GM21381 (cell line): Measurements from ENCODE around the gene TSPAN3.
A peak's percentile ranks its signal among the peaks of the same experiment; 100 is the strongest.

Experiments used
- ATAC-seq: cut with Tn5 transposase; IDR thresholded peaks from one replicate; pipeline ENCODE4 v1.9.1; 2021; ENCODE audit warnings: mild to moderate bottlenecking, moderate library complexity; ENCODE audit not compliant: unreplicated experiment

The TSPAN3 gene

DNA sequence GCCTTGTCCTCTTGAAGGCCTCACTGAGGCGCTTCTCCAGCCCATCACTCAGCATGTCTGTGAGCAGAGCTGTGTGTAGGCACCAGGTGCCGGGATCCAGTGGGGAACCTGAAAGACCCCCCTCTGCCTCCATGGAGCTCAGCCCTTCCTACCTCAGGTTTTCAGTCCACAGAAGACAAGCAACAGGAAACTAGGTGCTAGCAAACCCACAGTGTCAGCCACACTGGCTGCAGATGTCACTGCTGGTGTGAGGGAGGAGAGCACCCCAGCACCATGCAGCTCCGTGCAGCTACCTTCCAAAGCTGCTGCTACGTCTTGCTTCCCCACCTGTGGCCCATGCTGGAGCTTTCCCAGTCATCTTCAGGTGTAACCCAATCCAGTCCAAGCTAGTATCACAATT, 58.0 kb downstream of the TSPAN3 start:
- ATAC-seq, result no peak

DNA sequence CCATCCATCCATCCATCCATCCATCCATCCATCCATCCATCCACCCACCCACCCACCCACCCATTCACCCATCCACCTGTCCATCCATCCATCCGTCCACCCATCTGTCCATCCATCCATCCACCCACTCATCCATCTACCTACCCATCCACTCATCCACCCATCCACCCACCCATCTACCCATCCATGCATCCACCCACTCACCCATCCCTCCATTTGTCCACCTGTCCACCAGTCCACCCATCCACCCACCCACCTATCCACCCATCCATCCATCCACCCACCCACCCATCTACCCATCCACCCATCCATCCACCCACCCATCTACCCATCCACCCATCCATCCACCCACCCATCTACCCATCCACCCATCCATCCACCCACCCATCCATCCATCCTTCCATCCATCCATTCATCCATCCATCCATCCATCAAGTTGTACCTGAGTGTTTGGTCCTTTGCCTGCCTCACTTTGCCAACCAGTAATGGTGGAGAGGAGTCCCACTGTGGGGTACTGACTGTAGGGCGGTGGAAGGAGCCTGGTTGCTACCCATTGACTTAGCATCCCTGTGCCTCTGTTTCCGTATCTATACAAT, 58.7 kb downstream of the TSPAN3 start:
- no peak for ATAC-seq

DNA sequence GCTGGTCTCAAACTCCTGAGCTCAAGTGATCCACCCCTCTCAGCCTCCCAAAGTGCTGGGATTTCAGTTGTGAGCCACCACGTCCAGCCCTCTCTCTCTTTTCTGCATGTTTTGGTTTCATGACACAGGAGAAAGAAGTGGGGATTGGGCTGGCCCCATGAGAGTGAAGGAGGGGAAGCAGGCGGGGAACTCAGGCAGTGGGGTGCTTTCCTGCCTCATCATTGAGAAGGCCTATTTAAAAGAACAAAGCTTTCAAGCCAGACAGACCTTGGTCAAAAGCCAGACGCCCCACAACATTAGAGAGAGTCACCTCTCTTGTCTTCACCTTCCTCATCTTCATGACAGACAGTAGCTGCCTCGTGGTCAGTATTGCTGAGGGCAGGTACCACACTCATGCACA, 60.1 kb downstream of the TSPAN3 start:
- no peak for ATAC-seq

DNA sequence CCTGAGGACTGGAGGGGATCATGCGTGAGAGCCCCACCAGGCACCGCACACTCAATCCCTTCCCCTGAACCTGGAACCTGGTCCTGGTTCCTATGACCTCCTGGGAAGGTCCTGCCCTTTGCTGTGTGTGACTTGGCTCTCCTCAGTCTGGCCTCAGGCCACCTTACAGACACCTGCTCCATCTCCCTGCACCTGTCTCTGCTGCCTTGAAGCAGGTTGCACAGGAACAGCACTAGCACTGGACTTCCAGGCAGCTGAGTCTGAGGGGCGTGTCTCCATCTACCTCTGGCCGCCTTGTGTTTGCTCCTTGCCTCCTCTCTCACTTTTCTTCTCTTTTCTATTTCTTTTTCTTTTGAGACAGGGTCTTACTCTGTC, 60.6 kb downstream of the TSPAN3 start:
- ATAC-seq, result no peak

DNA sequence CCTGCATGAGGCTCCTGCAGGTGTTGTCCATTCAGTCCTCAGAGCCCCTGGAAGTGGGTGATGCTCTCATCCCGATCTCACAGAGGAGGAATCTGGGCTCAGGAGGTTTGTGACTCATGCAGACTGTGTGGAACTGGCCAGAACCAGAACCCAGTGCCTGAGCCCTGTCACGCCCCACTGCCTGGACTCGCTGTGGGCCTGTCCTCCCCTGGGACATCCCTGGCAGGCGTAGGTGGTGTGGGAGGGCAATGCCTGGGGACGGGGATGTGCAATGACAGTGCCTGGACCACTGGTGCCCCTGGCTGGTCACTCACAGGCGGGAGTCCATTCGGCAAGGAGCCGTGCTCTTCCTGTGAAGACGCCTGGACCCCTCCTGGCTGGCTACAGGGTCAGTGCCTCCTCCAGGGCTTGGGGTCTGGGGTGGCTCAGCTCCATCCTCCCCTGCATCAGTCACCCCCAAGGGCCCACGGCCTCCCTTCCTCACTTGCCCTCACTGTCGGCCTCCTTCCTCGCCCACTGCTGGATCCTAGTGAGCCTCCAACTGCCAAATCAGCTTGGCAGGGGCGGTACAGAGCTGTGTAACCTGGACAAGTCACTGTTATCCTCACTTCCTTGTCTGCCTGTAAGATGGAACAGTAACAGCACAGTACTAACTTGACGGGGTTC, 61.1 kb downstream of the TSPAN3 start:
- no peak for ATAC-seq

DNA sequence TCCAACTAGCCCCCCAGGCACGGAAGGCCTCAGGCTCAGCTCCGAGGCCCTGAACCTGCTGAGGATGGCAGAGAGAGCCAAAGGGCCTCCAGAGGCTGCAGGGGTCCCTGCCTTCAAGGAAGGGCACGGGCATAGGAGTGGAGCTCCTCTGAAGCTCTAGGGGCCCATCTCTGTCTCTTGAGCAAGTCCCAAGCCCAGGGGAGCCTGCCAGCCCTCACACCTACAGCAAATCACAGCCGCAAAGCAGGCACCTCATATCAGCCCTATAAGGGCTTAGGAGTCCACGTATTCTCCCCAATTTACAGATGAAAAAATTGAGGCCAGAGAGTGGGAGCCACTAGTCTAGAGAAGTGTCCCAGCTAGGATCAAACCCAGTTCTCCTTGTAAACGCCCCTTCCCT, 61.7 kb downstream of the TSPAN3 start:
- ATAC-seq, result no peak

- ATAC-seq, result no peak
Observed at GRCh38 chr15:77004189-77004588, 66.7 kb downstream of the TSPAN3 start.

DNA sequence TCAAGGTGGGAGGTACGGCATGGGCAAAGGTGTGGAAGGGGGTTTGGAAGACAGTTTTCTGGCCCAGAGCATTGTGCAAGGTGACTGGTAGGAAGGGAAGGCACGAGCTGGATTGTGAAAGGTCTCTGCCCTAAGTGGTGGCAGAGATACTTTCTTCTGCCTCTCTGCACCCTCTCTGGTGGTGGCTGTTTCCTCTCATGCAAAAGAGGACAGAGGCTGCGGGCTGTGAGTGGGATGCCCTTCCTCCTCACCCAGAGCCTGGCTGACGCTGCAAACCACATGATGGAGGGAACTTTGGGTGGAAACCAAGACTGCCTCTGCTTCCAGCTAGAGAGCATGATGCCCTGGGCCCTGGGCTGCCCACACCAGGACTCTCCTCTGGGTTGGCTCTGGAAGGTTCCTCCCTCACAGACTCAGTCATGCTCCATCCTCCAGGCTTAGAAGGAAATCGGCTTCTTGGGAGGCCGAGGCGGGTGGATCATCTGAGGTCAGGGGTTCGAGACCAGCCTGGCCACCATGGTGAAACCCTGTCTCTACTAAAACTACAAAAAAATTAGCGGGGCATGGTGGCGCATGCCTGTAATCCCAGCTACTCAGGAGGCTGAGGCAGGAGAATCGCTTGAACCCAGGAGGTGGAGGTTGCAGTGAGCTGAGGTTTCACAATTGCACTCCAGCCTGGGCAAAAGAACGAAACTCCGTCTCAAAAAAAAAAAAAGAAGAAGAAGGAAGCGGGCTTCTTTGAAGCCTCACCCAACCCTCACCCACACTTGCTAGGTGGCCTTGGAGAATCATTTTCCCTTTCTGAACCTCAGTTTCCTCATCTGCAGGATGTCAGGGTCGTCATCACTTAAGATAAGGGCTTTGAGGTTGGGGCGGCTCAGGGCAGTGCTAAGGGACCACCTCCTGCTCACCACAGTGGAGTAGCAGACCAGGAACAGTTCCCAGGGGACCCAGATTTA, 67.7 kb downstream of the TSPAN3 start:
- peak; percentile 72 for ATAC-seq

- peak; percentile 26 for ATAC-seq
Observed at GRCh38 chr15:77002436-77002835, 68.5 kb downstream of the TSPAN3 start.

- no peak for ATAC-seq
Observed at GRCh38 chr15:77001966-77002365, 68.9 kb downstream of the TSPAN3 start.

- ATAC-seq, result no peak
Observed at GRCh38 chr15:77001351-77001750, 69.6 kb downstream of the TSPAN3 start.

- ATAC-seq, result no peak
Observed at GRCh38 chr15:76999996-77000395, 70.9 kb downstream of the TSPAN3 start.

DNA sequence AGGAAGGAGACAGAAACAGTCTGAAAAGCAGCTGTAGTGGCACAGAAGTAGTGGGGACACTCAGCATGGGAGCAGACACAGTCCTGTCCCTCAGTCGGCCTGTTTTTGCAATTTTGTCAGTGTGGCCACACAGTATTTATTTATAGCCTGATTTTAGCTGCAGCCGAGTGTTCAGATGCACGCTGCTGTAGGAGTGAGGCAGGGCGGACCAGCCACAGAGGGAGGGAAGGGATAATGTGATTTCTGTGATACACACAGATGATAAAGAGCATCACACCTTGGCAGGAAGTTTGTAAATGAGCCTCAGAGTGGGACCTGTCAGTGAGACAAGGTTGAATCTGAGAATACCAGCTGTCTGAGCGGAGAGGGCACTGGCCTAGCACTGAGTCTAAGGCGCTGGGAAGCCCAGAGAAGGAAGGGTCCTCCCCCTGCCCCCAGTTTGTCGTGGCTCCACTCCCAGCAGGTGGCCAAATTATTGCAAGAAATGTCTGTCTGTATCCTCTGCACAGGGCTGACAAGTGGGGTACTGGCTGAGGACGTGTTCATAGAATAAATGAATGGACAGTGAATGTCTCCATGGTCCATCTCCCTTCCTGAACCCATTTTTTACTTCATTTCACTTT, 72.1 kb downstream of the TSPAN3 start:
- no peak for ATAC-seq

DNA sequence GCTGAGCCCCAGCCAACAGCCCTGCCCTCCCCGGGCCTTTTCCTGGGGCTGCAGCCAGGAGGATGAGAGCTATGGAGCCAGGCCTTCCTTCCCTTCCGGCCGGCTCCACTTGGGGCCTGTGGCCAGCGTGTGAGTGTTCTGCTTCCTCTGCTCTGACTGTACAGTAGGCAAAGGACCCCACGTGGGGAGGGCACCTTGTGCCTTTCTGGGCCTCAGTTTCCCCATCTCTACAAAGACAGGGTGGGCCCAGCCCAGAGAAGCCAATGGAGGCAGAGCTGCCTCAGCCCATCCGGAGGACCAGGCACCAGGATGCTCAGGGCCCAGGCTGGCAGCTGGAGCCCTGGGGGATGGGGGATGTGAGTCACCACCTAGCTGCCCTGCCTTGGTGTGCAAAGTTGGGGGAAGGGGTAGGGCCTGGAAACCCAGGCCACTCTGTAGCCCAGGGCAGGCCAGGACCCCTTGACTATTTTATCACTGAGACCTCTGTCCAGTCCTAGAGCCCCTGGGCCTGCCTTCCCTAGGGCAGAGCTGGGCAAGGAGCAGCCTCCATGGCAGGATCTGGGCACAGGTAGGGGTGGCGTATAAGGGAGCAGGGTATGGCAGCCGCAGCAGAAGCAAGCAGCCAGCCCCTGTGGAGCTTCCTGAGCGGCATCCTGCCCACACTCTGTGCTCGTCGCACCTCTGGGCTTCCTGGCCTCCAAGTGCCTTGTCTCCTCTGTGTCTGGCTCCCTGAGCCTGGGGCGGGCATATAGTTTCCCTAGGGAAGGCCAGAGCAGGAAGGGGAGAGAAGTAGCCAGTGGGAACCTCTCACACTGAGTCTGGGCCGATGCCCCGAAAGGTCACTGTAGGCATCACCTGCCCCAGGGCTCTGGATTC, 74.1 kb downstream of the TSPAN3 start:
- ATAC-seq, result no peak

DNA sequence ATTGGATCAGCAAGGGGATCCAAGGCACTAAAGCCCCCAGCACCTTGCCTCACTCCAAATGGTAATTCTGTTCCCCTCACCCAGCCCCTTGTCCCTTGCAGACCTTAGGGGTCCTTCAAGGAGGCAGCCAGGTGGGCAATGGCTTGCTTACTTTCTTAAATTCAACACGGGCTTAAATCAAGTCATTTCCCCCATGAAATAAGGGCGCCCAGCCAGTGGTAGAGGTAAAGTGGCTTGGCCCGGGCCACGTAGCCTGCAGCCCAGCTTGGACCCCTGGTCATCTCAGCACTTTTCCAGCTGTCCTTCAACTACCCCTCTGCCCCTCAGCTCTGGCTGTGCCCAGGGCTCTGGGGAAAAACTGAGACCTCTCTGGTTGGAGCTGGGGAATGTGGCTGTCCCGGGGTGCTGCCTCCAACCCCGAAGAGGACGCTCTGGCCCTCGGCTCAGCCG, 74.8 kb downstream of the TSPAN3 start:
- no peak for ATAC-seq

DNA sequence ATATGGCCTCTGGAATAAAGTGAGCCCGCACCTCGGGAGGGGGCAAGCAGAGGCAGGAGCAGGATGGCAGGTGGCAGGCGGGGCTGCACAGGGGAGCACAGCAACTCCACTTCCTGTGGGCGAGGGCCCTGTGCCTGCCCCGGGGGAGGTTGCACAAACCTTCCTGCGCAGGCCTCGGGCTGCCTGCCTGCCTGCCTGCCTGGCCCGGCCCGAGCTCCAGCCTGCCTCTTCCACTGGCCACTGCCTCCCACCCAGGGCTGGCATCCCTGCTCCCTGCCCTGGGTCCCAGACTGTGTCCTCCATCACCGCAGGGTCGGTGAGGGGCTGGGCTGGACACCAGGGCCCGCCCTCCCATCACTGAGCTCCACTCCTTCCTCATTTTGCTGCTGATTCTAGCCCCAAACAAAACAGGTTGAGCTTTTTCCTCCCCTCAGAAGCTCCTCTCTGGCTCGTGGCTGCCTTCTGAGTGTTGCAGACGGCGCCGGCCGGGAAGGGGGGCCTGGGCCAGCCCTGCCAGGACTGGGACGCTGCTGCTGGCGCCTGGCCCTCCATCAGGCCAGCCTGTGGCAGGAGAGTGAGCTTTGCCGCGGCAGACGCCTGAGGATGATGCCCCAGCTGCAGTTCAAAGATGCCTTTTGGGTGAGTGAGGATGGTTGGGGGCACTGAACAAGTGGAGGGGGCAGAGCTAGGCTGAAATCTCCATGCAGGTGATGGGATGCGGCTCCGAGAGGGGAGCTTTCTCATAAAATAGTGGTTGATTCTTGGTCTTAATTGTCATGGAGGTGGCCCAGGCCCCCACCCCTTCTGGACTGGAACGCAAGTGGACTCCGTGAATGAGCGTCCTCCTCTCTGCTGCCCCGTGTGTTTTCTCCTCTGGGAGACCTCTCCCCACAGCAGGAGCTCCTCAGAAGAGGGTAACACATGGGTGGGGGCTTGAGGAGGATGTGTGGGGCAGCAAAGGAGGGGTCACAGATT, 75.7 kb downstream of the TSPAN3 start, which contains the start of gene PSTPIP1:
PSTPIP1 (plus strand) TSS at position 156 of the 975 bp plus-strand sequence; CDS start at position 604, 448 bp downstream.
- ATAC-seq, result peak; percentile 64

DNA sequence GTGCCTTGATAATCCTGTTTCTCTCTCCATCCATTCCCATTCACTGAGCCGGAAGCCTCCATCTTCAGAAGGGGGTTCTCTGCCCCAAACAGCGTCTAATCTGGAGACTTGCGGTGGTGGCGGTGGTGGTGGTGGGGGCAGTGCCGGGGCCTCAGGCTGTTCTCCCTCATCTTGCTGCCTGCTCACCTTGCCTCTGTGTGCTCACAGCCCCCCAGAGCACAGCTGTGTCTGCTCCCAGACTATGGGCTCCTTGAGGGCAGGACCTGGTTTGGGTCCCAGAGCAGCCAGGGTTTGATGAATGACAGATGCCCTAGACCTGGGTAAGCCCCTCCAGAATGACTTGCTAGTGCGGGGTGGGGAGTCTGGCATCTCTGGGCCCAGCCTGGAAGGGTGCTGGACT, 76.4 kb downstream of the TSPAN3 start:
- no peak for ATAC-seq

DNA sequence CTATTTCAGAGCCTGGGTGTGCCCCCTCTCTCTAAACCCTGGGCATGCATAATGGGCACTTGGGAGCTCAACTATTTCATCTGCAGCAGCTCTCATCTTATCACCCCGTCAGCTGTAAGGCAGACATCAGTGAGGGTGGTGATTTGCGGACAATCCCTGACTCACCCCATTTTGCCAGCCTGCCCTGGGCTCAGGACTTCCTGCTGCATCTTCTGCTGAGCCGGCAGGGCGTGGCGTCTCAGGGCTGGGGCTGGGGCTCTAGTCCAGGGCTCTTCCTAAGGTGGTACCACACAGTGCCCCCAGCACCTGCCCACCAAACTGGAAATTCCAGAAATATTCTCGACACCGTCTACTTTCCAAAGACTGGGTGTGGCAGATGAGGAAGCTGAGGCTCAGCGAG, 76.9 kb downstream of the TSPAN3 start:
- no peak for ATAC-seq

DNA sequence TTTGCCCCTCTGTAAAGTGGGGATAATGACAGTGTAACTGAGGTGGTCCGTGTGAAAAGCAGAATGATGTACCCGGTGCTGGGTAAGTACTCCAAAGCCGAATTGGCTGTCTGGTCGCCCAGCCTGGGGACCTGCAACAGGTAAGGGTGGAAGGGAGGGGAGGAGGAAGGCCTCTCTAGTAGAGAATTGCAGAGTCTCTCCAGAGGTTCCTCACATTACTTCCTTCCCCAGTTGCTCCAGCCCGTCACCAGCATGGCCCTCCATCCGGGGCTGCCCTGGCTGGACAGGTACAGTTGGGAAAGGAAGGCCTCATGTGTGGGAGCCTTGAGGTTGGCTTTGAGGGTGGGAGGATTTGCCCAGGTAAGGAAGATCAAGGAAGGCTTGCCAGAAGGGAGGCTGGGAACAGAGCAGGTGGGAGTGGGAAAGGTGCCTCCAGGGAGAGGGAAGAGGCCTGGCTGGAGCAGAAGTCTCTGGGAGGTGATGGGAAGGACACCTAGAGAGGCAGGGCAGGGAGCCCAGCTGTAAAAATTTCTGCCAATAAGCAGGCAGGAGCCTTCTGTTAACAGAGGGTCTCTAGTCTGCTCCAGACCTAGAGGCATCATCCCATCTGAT, 77.7 kb downstream of the TSPAN3 start:
- no peak for ATAC-seq
